DOHH2 (cell line): Measurements from ENCODE around the gene TMCO4.

Source experiments
- EZH2phosphoT487 ChIP-seq: fragments of 200-600 bp; sonication (generic); IDR thresholded peaks from 2 replicates; pipeline ENCODE4 v1.6.1; 2017; ENCODE audit warnings: borderline replicate concordance, mild to moderate bottlenecking, antibody characterized with exemption, low read length, moderate library complexity, mixed read lengths
- TF ChIP-seq, protein P1 (sequence below): fragments of 200-600 bp; sonication (generic); IDR thresholded peaks from one replicate; pipeline ENCODE4 v1.5.1; 2014; ENCODE audit warnings: antibody characterized with exemption, mild to moderate bottlenecking, low read depth, low read length; ENCODE audit not compliant: poor library complexity, severe bottlenecking

- TF ChIP-seq, protein P1, sequence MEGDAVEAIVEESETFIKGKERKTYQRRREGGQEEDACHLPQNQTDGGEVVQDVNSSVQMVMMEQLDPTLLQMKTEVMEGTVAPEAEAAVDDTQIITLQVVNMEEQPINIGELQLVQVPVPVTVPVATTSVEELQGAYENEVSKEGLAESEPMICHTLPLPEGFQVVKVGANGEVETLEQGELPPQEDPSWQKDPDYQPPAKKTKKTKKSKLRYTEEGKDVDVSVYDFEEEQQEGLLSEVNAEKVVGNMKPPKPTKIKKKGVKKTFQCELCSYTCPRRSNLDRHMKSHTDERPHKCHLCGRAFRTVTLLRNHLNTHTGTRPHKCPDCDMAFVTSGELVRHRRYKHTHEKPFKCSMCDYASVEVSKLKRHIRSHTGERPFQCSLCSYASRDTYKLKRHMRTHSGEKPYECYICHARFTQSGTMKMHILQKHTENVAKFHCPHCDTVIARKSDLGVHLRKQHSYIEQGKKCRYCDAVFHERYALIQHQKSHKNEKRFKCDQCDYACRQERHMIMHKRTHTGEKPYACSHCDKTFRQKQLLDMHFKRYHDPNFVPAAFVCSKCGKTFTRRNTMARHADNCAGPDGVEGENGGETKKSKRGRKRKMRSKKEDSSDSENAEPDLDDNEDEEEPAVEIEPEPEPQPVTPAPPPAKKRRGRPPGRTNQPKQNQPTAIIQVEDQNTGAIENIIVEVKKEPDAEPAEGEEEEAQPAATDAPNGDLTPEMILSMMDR: no peak
- TF ChIP-seq EZH2phosphoT487: no peak
Measured at GRCh38 chr1:19656134-19656779, 143.5 kb downstream of the TMCO4 start.
